HepG2 (cell line): Measurements from ENCODE around the gene MIF4GD. TPM values are rescaled to one million over a fixed set of nuclear protein-coding genes. Genes with fewer than 3 reads are reported as not detected.

Experiments used
- CHD2 ChIP-seq: IDR thresholded peaks from 2 replicates; pipeline ENCODE4 v1.6.1; 2011; ENCODE audit warnings: low read depth, low read length, improper control_type of control experiment
- DNMT3B ChIP-seq: conservative IDR thresholded peaks from 2 replicates; pipeline ENCODE4 v1.6.1; 2016; ENCODE audit warnings: missing biosample characterization, control low read depth
- GTF3A ChIP-seq: sonication (generic); formaldehyde crosslinking; conservative IDR thresholded peaks from 2 replicates; pipeline ENCODE4 v1.4.0; 2020; ENCODE audit warnings: mild to moderate bottlenecking, missing genetic modification reagents
- KLF6 ChIP-seq: IDR thresholded peaks from 2 replicates; pipeline ENCODE4 v1.8.0; 2016; ENCODE audit warnings: missing biosample characterization, missing genetic modification reagents
- NFATC3 ChIP-seq: sonication (generic); formaldehyde crosslinking; IDR thresholded peaks from 2 replicates; pipeline ENCODE4 v1.5.1; 2020; ENCODE audit warnings: mild to moderate bottlenecking, missing genetic modification reagents
- PAXIP1 ChIP-seq: sonication (generic); formaldehyde crosslinking; conservative IDR thresholded peaks from 2 replicates; pipeline ENCODE4 v1.4.0; 2020; ENCODE audit warnings: mild to moderate bottlenecking, missing genetic modification reagents, moderate library complexity
- REPIN1 ChIP-seq: sonication (generic); formaldehyde crosslinking; IDR thresholded peaks from 2 replicates; pipeline ENCODE4 v1.8.0; 2022; ENCODE audit warnings: missing genetic modification reagents, low read depth, mild to moderate bottlenecking, borderline replicate concordance
- SMC3 ChIP-seq: IDR thresholded peaks from 2 replicates; pipeline ENCODE4 v1.6.1; 2011; ENCODE audit warnings: low read length, improper control_type of control experiment
- TAF1 ChIP-seq: sonication (generic); formaldehyde crosslinking; IDR thresholded peaks from 2 replicates; pipeline ENCODE4 v1.4.0; 2020; ENCODE audit warnings: missing genetic modification reagents
- THAP7 ChIP-seq: sonication (generic); formaldehyde crosslinking; IDR thresholded peaks from 2 replicates; pipeline ENCODE4 v1.8.1; 2023; ENCODE audit warnings: mild to moderate bottlenecking, missing genetic modification reagents
- THYN1 ChIP-seq: sonication (generic); formaldehyde crosslinking; IDR thresholded peaks from 2 replicates; pipeline ENCODE4 v1.8.1; 2023; ENCODE audit warnings: low read depth, mild to moderate bottlenecking, moderate library complexity, missing genetic modification reagents, borderline replicate concordance
- YY1 ChIP-seq: IDR thresholded peaks from 2 replicates; pipeline ENCODE4 v1.6.1; 2011; ENCODE audit warnings: low read length, low read depth, moderate library complexity, mild to moderate bottlenecking; ENCODE audit not compliant: insufficient read depth, insufficient replicate concordance
- ZBTB20 ChIP-seq: sonication (generic); formaldehyde crosslinking; IDR thresholded peaks from 2 replicates; pipeline ENCODE4 v1.8.1; 2023; ENCODE audit warnings: missing genetic modification reagents, low read depth, mild to moderate bottlenecking, borderline replicate concordance
- ZBTB8A ChIP-seq: sonication (generic); formaldehyde crosslinking; IDR thresholded peaks from 2 replicates; pipeline ENCODE4 v1.4.0; 2020; ENCODE audit warnings: mild to moderate bottlenecking, low read depth, missing genetic modification reagents, borderline replicate concordance
- ZNF121 ChIP-seq: sonication (generic); formaldehyde crosslinking; IDR thresholded peaks from 2 replicates; pipeline ENCODE4 v1.5.0; 2020; ENCODE audit warnings: mild to moderate bottlenecking, missing genetic modification reagents
- ZNF460 ChIP-seq: sonication (generic); formaldehyde crosslinking; IDR thresholded peaks from 2 replicates; pipeline ENCODE4 v1.5.1; 2020; ENCODE audit warnings: missing genetic modification reagents, mild to moderate bottlenecking, borderline replicate concordance
- ZNF563 ChIP-seq: sonication (generic); formaldehyde crosslinking; IDR thresholded peaks from 2 replicates; pipeline ENCODE4 v1.8.0; 2022; ENCODE audit warnings: mild to moderate bottlenecking, moderate library complexity, missing genetic modification reagents
- ZNF577 ChIP-seq: sonication (generic); formaldehyde crosslinking; IDR thresholded peaks from 2 replicates; pipeline ENCODE4 v1.4.0; 2020; ENCODE audit warnings: mild to moderate bottlenecking, low read depth, missing genetic modification reagents, borderline replicate concordance
- ZNF704 ChIP-seq: sonication (generic); formaldehyde crosslinking; IDR thresholded peaks from 2 replicates; pipeline ENCODE4 v1.8.1; 2023; ENCODE audit warnings: mild to moderate bottlenecking, inconsistent platforms, moderate library complexity, missing genetic modification reagents, borderline replicate concordance
- ZSCAN5A ChIP-seq: sonication (generic); formaldehyde crosslinking; IDR thresholded peaks from 2 replicates; pipeline ENCODE4 v1.8.0; 2022; ENCODE audit warnings: mild to moderate bottlenecking, missing genetic modification reagents, borderline replicate concordance
- polyA plus RNA-seq, 8 experiments: library from polyadenylated mRNA; depleted of rRNA in 3 of 8; stranded (reverse) in 7 of 8; unstranded in 1 of 8; fragments of >200 nt; fragmentation: Illumina TruSeq in 4 of 8; extraction: Trizol in 4 of 8; gene quantifications; 2 replicates each; pipeline versions ENCODE4 v1.2.1 to v1.2.3, GENCODE V29; 2011 to 2016; ENCODE audit warnings: low read depth in 4 of 8, missing spikeins in 1 of 8, mixed read lengths in 1 of 8; ENCODE audit not compliant: insufficient read depth in 1 of 8
- total RNA-seq, 5 experiments: library from RNA; depleted of rRNA; stranded (reverse); fragments of >200 nt; fragmentation: Illumina TruSeq; extraction: Trizol; gene quantifications; 2 replicates each; pipeline ENCODE4 v1.2.3, GENCODE V29; 2016; ENCODE audit warnings: low read depth in 1 of 5

Gene MIF4GD
- total and polyA plus RNA-seq, 2 of the 13 experiments (the other 11 are each of a cell fraction or from before 2014, with no cell fraction given): 14.0 to 28.0 TPM

- no peak for TF ChIP-seq THYN1 (CRISPR knock-in tag)
- TF ChIP-seq DNMT3B (CRISPR knock-in tag): no peak
- TF ChIP-seq ZNF577: no peak
- TF ChIP-seq KLF6 (CRISPR knock-in tag): 0 out of 2 replicates have a peak, but pooled peaks have one; percentile 31
- 0 out of 2 replicates have a peak, but pooled peaks have one; percentile 67 for TF ChIP-seq ZBTB8A (CRISPR knock-in tag)
- no peak; the same call in 1 of the 2 replicates for TF ChIP-seq SMC3
- TF ChIP-seq TAF1: peak; percentile 59; the same call in 1 of the 2 replicates
- peak; percentile 54 for TF ChIP-seq YY1
- TF ChIP-seq NFATC3: peak; percentile 64; the same call in 1 of the 2 replicates
- TF ChIP-seq ZNF460: peak; percentile 13; the same call in 1 of the 2 replicates
- peak; percentile 99 for TF ChIP-seq PAXIP1 (CRISPR knock-in tag)
- TF ChIP-seq GTF3A: no peak
- TF ChIP-seq ZBTB20: no peak; the same call in 1 of the 2 replicates
- TF ChIP-seq CHD2: no peak
- peak; percentile 88 for TF ChIP-seq ZNF121 (CRISPR knock-in tag)
- peak; percentile 56; the same call in 1 of the 2 replicates for TF ChIP-seq ZNF563
- TF ChIP-seq ZSCAN5A: peak; percentile 29; the same call in 1 of the 2 replicates
- peak; percentile 64; the same call in 1 of the 2 replicates for TF ChIP-seq REPIN1 (CRISPR knock-in tag)
- no peak for TF ChIP-seq THAP7
- TF ChIP-seq ZNF704 (CRISPR knock-in tag): peak; percentile 59; the same call in 1 of the 2 replicates
Measured at GRCh38 chr17:75295201-75296158, 24.4 kb upstream of the MIF4GD start (continued).
